OCI-LY3 (cell line): ENCODE measurements around the gene RPL38.

ENCODE experiments used
- H2AFZ ChIP-seq: fragments of 200-600, 300-600 bp; shearing (Covaris generic); 2 replicates; pipeline ENCODE4 v1.6.0; 2014; ENCODE audit warnings: antibody characterized with exemption, low read depth, low read length
- H3K27ac ChIP-seq: fragments of 200-600, 300-600 bp; sonication (generic); 2 replicates; pipeline ENCODE4 v1.5.1; 2014; ENCODE audit warnings: mild to moderate bottlenecking, low read length, moderate library complexity, mixed read lengths
- H3K27me3 ChIP-seq: fragments of 200-600, 300-600 bp; sonication (generic); 2 replicates; pipeline ENCODE4 v1.6.1; 2014; ENCODE audit warnings: low read depth, low read length, mixed read lengths
- H3K36me3 ChIP-seq: fragments of 200-600, 300-600 bp; sonication (generic); replicated peaks from 2 replicates; pipeline ENCODE3; 2014; ENCODE audit warnings: low read depth, low read length, mixed read lengths
- H3K4me1 ChIP-seq: fragments of 300-600, 200-600 bp; sonication (generic); 2 replicates; pipeline ENCODE4 v1.6.1; 2014; ENCODE audit warnings: low read length, mixed read lengths
- H3K4me2 ChIP-seq: fragments of 200-600, 300-600 bp; sonication (generic); 2 replicates; pipeline ENCODE4 v1.6.1; 2014; ENCODE audit warnings: low read length, mixed read lengths
- H3K4me3 ChIP-seq: fragments of 300-600, 200-600 bp; sonication (generic); 2 replicates; pipeline ENCODE4 v1.5.1; 2014; ENCODE audit warnings: antibody characterized with exemption, mild to moderate bottlenecking, low read length, moderate library complexity
- H3K79me2 ChIP-seq: fragments of 300-600, 200-600 bp; shearing (Covaris generic); 2 replicates; pipeline ENCODE4 v1.6.1; 2014; ENCODE audit warnings: mild to moderate bottlenecking, low read length, mixed read lengths
- H3K9ac ChIP-seq: fragments of 300-600, 200-600 bp; shearing (Covaris generic); 2 replicates; pipeline ENCODE4 v1.6.0; 2014; ENCODE audit warnings: mild to moderate bottlenecking, low read length, moderate library complexity
- H3K9me3 ChIP-seq: fragments of 200-600, 300-600 bp; shearing (Covaris generic); 2 replicates; pipeline ENCODE4 v1.6.1; 2014; ENCODE audit warnings: low read length, mixed read lengths; ENCODE audit not compliant: insufficient read depth
- H4K20me1 ChIP-seq: fragments of 200-600, 300-600 bp; sonication (generic); 2 replicates; pipeline ENCODE4 v1.6.1; 2016; ENCODE audit warnings: low read length, mixed read lengths; ENCODE audit not compliant: insufficient read depth
- CTCF ChIP-seq: fragments of 200-600, 300-600 bp; sonication (generic); IDR thresholded peaks from 2 replicates; pipeline ENCODE4 v1.5.1; 2014; ENCODE audit warnings: antibody characterized with exemption, low read length, low read depth
- EZH2phosphoT487 ChIP-seq: fragments of 200-600 bp; shearing (Covaris generic); IDR thresholded peaks from 2 replicates; pipeline ENCODE4 v1.6.1; 2018; ENCODE audit warnings: antibody characterized with exemption, mixed run types, low read depth

RPL38 gene

GRCh38 chr17:74161503-74161875, 42.0 kb upstream of the RPL38 start:
- no peaks in the 10 kb centered on the region for H4K20me1 ChIP-seq
- no peaks in the 10 kb centered on the region for H3K9me3 ChIP-seq
- H3K4me3 ChIP-seq = no peak overlapping the region
- H2AFZ ChIP-seq = no peak overlapping the region
- TF ChIP-seq EZH2phosphoT487 (no peak), CTCF (no peak)
- H3K9ac ChIP-seq = no peak overlapping the region
- H3K4me1 ChIP-seq = no peaks in the 10 kb centered on the region
- H3K79me2 ChIP-seq = no peaks in the 10 kb centered on the region
- no peaks in the 10 kb centered on the region for H3K36me3 ChIP-seq
- no peak overlapping the region for H3K27ac ChIP-seq
- H3K27me3 ChIP-seq = peaks cover 2% of the 10 kb centered on the region
- no peak overlapping the region for H3K4me2 ChIP-seq

GRCh38 chr17:74163271-74163821, 40.1 kb upstream of the RPL38 start:
- TF ChIP-seq CTCF = no peak
- TF ChIP-seq EZH2phosphoT487 = no peak
- no peak overlapping the region for H3K4me2 ChIP-seq
- H3K36me3 ChIP-seq = no peaks in the 10 kb centered on the region
- no peaks in the 10 kb centered on the region for H3K79me2 ChIP-seq
- no peaks in the 10 kb centered on the region for H4K20me1 ChIP-seq
- no peak overlapping the region for H2AFZ ChIP-seq
- H3K9me3 ChIP-seq = no peaks in the 10 kb centered on the region
- H3K9ac ChIP-seq = no peak overlapping the region
- no peaks in the 10 kb centered on the region for H3K4me1 ChIP-seq
- no peak overlapping the region for H3K27ac ChIP-seq
- H3K27me3 ChIP-seq = peaks cover 16% of the 10 kb centered on the region
- H3K4me3 ChIP-seq = no peak overlapping the region

- H3K27me3 ChIP-seq = peaks cover 18% of the 10 kb centered on the region
- no peak overlapping the region for H2AFZ ChIP-seq
Observed at GRCh38 chr17:74163836-74164235, 39.6 kb upstream of the RPL38 start.

GRCh38 chr17:74164446-74165045, 38.9 kb upstream of the RPL38 start:
- H3K4me2 ChIP-seq = no peak overlapping the region
- H3K27me3 ChIP-seq = peaks cover 18% of the 10 kb centered on the region
- no peak overlapping the region for H3K4me3 ChIP-seq
- no peak for TF ChIP-seq EZH2phosphoT487
- TF ChIP-seq CTCF = no peak
- H3K79me2 ChIP-seq = no peaks in the 10 kb centered on the region
- no peaks in the 10 kb centered on the region for H3K4me1 ChIP-seq
- H2AFZ ChIP-seq = no peak overlapping the region
- H3K9ac ChIP-seq = no peak overlapping the region
- H4K20me1 ChIP-seq = no peaks in the 10 kb centered on the region
- H3K27ac ChIP-seq = no peak overlapping the region
- no peaks in the 10 kb centered on the region for H3K36me3 ChIP-seq
- no peaks in the 10 kb centered on the region for H3K9me3 ChIP-seq

More at GRCh38 chr17:74163836-74164235, 39.6 kb upstream of the RPL38 start:
- H3K79me2 ChIP-seq = no peaks in the 10 kb centered on the region
- H3K4me3 ChIP-seq = no peak overlapping the region
- no peaks in the 10 kb centered on the region for H4K20me1 ChIP-seq
- no peak for TF ChIP-seq CTCF
- no peak for TF ChIP-seq EZH2phosphoT487
- no peak overlapping the region for H3K9ac ChIP-seq
- H3K9me3 ChIP-seq = no peaks in the 10 kb centered on the region
- no peak overlapping the region for H3K4me2 ChIP-seq
- no peak overlapping the region for H3K27ac ChIP-seq
- H3K36me3 ChIP-seq = no peaks in the 10 kb centered on the region
- no peaks in the 10 kb centered on the region for H3K4me1 ChIP-seq
